NT2/D1 (cell line): ENCODE data around the gene AGXT2.

ENCODE experiments used
- DNase-seq: peaks from one replicate; pipeline ENCODE4 v3.0.0-alpha.2; 2011; ENCODE audit warnings: low read depth, low spot score
- H3K27me3 ChIP-seq: 2 replicates; pipeline ENCODE4 v1.6.0; 2011; ENCODE audit warnings: mild to moderate bottlenecking; ENCODE audit not compliant: insufficient read length, insufficient read depth
- H3K36me3 ChIP-seq: 2 replicates; pipeline ENCODE4 v1.6.1; 2011; ENCODE audit warnings: mild to moderate bottlenecking, low read length, mixed read lengths; ENCODE audit not compliant: insufficient read depth, insufficient read length
- H3K4me1 ChIP-seq: 2 replicates; pipeline ENCODE4 v1.5.1; 2011; ENCODE audit not compliant: insufficient read depth, insufficient read length
- H3K4me3 ChIP-seq: 2 replicates; pipeline ENCODE4 v1.5.1; 2011; ENCODE audit warnings: low read depth; ENCODE audit not compliant: insufficient read length
- H3K9ac ChIP-seq: 2 replicates; pipeline ENCODE4 v1.6.0; 2011; ENCODE audit warnings: low read depth; ENCODE audit not compliant: insufficient read length
- H3K9me3 ChIP-seq: 2 replicates; pipeline ENCODE4 v1.5.1; 2011; ENCODE audit warnings: mild to moderate bottlenecking, low read length; ENCODE audit not compliant: insufficient read depth
- SUZ12 ChIP-seq: IDR thresholded peaks from 2 replicates; pipeline ENCODE4 v1.6.1; 2011; ENCODE audit not compliant: insufficient read length, insufficient read depth; ENCODE audit errors: extremely low read depth
- YY1 ChIP-seq: IDR thresholded peaks from 2 replicates; pipeline ENCODE4 v1.6.1; 2011; ENCODE audit not compliant: insufficient read length, insufficient read depth
- ZNF274 ChIP-seq: IDR thresholded peaks from 2 replicates; pipeline ENCODE4 v1.6.1; 2011; ENCODE audit warnings: mild to moderate bottlenecking, low read depth, low read length

The AGXT2 gene

GRCh38 chr5:35015063-35015462 lies 32.7 kb downstream of the AGXT2 start:
- Histone ChIP-seq H3K27me3 (no peaks in the 10 kb centered on the region), H3K4me1 (no peaks in the 10 kb centered on the region), H3K9me3 (no peaks in the 10 kb centered on the region), H3K36me3 (no peaks in the 10 kb centered on the region), H3K4me3 (no peak overlapping the region), H3K9ac (no peak overlapping the region)
- no peak for DNase-seq
- TF ChIP-seq SUZ12: no peak
- TF ChIP-seq ZNF274: no peak
- TF ChIP-seq YY1: no peak

DNA sequence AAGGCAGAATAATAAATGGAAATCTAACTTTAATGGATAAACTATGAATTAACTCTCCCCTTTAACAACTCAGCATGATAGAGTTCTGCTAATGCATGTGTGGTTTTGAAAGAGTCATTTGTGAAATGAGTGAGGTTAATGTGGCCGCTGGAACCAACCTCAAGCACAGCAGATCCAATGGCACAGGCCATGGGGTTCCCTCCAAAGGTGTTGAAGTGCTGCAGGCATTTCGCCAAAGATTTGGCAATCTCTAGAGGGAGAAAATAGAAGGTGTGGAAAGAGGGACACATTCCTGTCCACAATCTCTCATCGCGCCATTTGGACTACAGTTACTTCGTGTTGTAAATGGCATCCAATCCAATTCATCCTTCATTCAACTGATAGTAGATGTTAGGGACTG lies 35.0 kb downstream of the AGXT2 start:
- Histone ChIP-seq H3K9ac (no peak overlapping the region), H3K36me3 (no peaks in the 10 kb centered on the region), H3K4me3 (no peak overlapping the region), H3K27me3 (no peaks in the 10 kb centered on the region), H3K9me3 (no peaks in the 10 kb centered on the region), H3K4me1 (no peaks in the 10 kb centered on the region)
- no peak for DNase-seq
- TF ChIP-seq ZNF274 (no peak), YY1 (no peak), SUZ12 (no peak)

DNA sequence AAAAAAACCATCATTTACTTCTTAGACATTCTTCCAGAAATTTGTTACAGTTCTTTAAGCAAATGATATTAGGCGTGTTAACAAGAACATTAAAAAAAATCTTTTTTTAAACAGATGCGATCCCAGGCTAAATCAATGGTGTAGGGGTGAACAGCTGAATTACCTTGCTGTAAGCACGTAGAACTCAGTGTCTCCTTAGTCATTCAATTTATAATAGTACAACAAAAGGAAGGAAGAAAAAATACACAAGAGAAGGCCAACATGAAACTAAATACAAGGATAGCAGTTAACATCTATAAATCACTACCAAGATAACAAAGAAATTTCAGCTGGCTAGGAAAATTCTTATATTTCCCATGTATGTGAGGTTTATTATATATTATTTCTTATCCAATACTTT lies 35.4 kb downstream of the AGXT2 start:
- Histone ChIP-seq H3K4me3 (no peak overlapping the region), H3K9ac (no peak overlapping the region), H3K36me3 (no peaks in the 10 kb centered on the region), H3K9me3 (no peaks in the 10 kb centered on the region), H3K4me1 (no peaks in the 10 kb centered on the region), H3K27me3 (no peaks in the 10 kb centered on the region)
- DNase-seq: no peak
- TF ChIP-seq SUZ12 (no peak), YY1 (no peak), ZNF274 (no peak)

DNA sequence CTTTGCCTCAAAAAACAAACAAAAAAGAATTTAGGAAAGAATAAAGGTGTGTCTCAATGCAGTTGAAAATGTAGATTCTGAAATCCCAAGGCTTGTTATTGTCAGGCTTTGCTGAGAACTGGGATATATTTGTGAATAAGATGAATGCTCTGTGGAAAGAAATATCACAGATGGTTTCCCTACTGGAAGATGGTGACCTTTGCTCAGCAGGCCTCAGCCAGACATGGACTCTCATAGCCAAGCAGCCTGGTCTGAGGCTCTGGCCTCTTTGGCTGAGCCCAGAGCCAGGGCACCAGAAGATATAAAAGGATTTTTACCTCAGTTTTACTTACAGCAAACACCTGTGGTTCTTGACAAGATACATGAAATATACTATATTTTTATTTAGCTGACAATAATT lies 37.1 kb downstream of the AGXT2 start:
- no peaks in the 10 kb centered on the region for H3K9me3 ChIP-seq
- no peak for TF ChIP-seq SUZ12
- no peak for TF ChIP-seq ZNF274
- no peak for TF ChIP-seq YY1
- no peaks in the 10 kb centered on the region for H3K36me3 ChIP-seq
- no peaks in the 10 kb centered on the region for H3K4me1 ChIP-seq
- no peaks in the 10 kb centered on the region for H3K27me3 ChIP-seq
- H3K9ac ChIP-seq: no peak overlapping the region
- no peak for DNase-seq
- H3K4me3 ChIP-seq: no peak overlapping the region

DNA sequence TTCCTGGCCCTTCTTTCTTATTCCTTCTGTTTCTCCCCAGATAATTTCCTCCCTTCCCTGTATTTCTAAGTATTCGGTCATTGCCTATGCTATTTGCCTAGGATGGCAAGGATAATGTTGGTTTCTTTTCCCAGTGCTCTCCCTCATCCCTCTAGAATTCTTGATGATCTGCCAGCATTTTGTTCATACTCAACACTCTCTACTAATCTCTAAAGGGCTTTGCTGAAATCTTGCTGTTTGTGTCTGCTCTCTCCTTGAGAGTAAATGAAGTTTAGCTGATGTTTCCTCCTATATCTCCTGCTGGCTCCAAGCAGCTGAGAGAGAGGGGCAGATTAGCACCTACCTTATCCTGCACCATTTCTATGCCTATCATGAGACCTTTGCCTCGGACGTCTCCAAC lies 38.1 kb downstream of the AGXT2 start:
- no peaks in the 10 kb centered on the region for H3K4me1 ChIP-seq
- H3K9ac ChIP-seq: no peak overlapping the region
- no peaks in the 10 kb centered on the region for H3K27me3 ChIP-seq
- H3K4me3 ChIP-seq: no peak overlapping the region
- H3K9me3 ChIP-seq: no peaks in the 10 kb centered on the region
- DNase-seq: no peak
- TF ChIP-seq YY1 (no peak), SUZ12 (no peak), ZNF274 (no peak)
- H3K36me3 ChIP-seq: no peaks in the 10 kb centered on the region

DNA sequence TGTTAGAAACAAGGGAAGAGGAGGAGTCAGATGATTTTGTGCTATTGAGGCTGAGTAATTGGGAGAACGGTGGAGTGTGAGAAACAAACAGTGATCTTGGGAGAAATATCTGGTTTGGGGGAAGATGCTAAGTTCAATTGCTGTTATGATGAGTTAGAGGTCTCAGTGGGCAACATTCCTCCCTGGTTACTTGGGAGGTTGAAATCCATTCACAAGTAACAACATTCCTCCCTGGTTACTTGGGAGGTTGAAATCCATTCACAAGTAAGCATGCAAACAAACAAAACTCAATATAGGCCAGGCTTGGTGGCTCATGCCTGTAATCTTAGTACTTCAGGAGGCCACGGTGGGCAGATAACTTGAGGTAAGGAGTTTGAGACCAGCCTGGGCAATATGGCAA lies 38.7 kb downstream of the AGXT2 start:
- Histone ChIP-seq H3K4me3 (no peak overlapping the region), H3K36me3 (no peaks in the 10 kb centered on the region), H3K4me1 (no peaks in the 10 kb centered on the region), H3K27me3 (no peaks in the 10 kb centered on the region), H3K9ac (no peak overlapping the region), H3K9me3 (no peaks in the 10 kb centered on the region)
- TF ChIP-seq YY1 (no peak), ZNF274 (no peak), SUZ12 (no peak)
- no peak for DNase-seq

GRCh38 chr5:35004771-35005170 lies 43.0 kb downstream of the AGXT2 start:
- Histone ChIP-seq H3K4me3 (no peak overlapping the region), H3K9ac (no peak overlapping the region), H3K4me1 (no peaks in the 10 kb centered on the region), H3K9me3 (no peaks in the 10 kb centered on the region), H3K27me3 (no peaks in the 10 kb centered on the region), H3K36me3 (no peaks in the 10 kb centered on the region)
- DNase-seq: no peak
- TF ChIP-seq YY1 (no peak), SUZ12 (no peak), ZNF274 (no peak)

- Histone ChIP-seq H3K9ac (no peak overlapping the region), H3K9me3 (no peaks in the 10 kb centered on the region), H3K4me1 (no peaks in the 10 kb centered on the region), H3K36me3 (no peaks in the 10 kb centered on the region), H3K27me3 (no peaks in the 10 kb centered on the region), H3K4me3 (no peak overlapping the region)
- no peak for TF ChIP-seq YY1
- TF ChIP-seq ZNF274: no peak
- TF ChIP-seq SUZ12: no peak
- no peak for DNase-seq
These were observed 43.5 kb downstream of the AGXT2 start for GRCh38 chr5:35004200-35004599.
